NCI-H774 (cell line): Measurements from ENCODE around the gene SHLD1.

Experiments used
- DNase-seq: peaks from one replicate; lab custom pipeline; 2025; lab: John Stamatoyannopoulos, UW

SHLD1 gene

GRCh38 chr20:5893052-5893451 is 142.9 kb downstream of the SHLD1 start:
- no peak for DNase-seq

GRCh38 chr20:5893621-5894020 is 143.4 kb downstream of the SHLD1 start:
- DNase-seq: no peak

GRCh38 chr20:5895626-5896025 is 145.4 kb downstream of the SHLD1 start:
- DNase-seq: no peak

GRCh38 chr20:5899444-5899843 is 149.2 kb downstream of the SHLD1 start:
- DNase-seq: no peak

GRCh38 chr20:5900908-5901307 is 150.7 kb downstream of the SHLD1 start:
- no peak for DNase-seq

GRCh38 chr20:5908981-5909380 is 158.8 kb downstream of the SHLD1 start:
- DNase-seq: no peak

- DNase-seq: no peak
Measured at GRCh38 chr20:5910186-5910585, 160.0 kb downstream of the SHLD1 start.

- no peak for DNase-seq
Measured at GRCh38 chr20:5913166-5913565, 163.0 kb downstream of the SHLD1 start.
